K562 (cell line): ENCODE data around the gene ZBTB18.

ENCODE experiments used
- ATF7 ChIP-seq: fragments of 450-650 bp; IDR thresholded peaks from 2 replicates; pipeline ENCODE4 v1.7.1; 2014; ENCODE audit warnings: mild to moderate bottlenecking, moderate library complexity
- RCOR1 ChIP-seq, 2 experiments: IDR thresholded peaks; 2 replicates each; pipeline ENCODE4 v1.6.1; 2012; ENCODE audit warnings: low read depth in 2 of 2, low read length in 2 of 2, borderline replicate concordance in 1 of 2, improper control_type of control experiment in 1 of 2
- ZFP30 ChIP-seq: fragments of 250-450 bp; sonication (Bioruptor Pico); IDR thresholded peaks from 2 replicates; pipeline ENCODE4 v1.8.0; 2022; ENCODE audit warnings: moderate library complexity, mild to moderate bottlenecking, inconsistent platforms, borderline replicate concordance
- ZNF140 ChIP-seq: fragments of 250-450 bp; sonication (Bioruptor Pico); IDR thresholded peaks from 2 replicates; pipeline ENCODE4 v1.8.0; 2021; ENCODE audit warnings: moderate library complexity, mild to moderate bottlenecking, inconsistent platforms
- TF ChIP-seq, protein P1 (sequence below): fragments of 450-650 bp; formaldehyde crosslinking; IDR thresholded peaks from 2 replicates; pipeline ENCODE4 v1.4.0; 2022; ENCODE audit warnings: missing genetic modification characterization

GRCh38 chr1:244065960-244066388 is 14.9 kb downstream of the ZBTB18 start:
- TF ChIP-seq, protein P1, sequence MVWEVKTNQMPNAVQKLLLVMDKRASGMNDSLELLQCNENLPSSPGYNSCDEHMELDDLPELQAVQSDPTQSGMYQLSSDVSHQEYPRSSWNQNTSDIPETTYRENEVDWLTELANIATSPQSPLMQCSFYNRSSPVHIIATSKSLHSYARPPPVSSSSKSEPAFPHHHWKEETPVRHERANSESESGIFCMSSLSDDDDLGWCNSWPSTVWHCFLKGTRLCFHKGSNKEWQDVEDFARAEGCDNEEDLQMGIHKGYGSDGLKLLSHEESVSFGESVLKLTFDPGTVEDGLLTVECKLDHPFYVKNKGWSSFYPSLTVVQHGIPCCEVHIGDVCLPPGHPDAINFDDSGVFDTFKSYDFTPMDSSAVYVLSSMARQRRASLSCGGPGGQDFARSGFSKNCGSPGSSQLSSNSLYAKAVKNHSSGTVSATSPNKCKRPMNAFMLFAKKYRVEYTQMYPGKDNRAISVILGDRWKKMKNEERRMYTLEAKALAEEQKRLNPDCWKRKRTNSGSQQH (CRISPR knock-in tag), result no peak
- no peak for TF ChIP-seq ZFP30 (CRISPR knock-in tag)
- TF ChIP-seq ATF7, result no peak
- no peak for TF ChIP-seq ZNF140 (CRISPR knock-in tag)
- TF ChIP-seq RCOR1 (IDR thresholded peaks at IDR 0.05; ENCODE audit: borderline replicate concordance in 1 of 2, low read depth in 2 of 2, low read length in 2 of 2), result no peak
